Testis (tissue), 3 donors: Measurements from ENCODE around the gene KLHL20. TPM values are rescaled to one million over a fixed set of nuclear protein-coding genes. Genes with fewer than 3 reads are reported as not detected.

Experiments
- DNase-seq: peaks from one replicate; pipeline ENCODE4 v3.0.0-alpha.2; 2019
- H3K27ac ChIP-seq, 2 donors: fragments of 200-600 bp; sonication (generic); one replicate each; pipeline ENCODE4 v1.5.1; 2019
- H3K27me3 ChIP-seq: fragments of 200-600 bp; sonication (generic); one replicate; pipeline ENCODE4 v1.5.1; 2019
- H3K36me3 ChIP-seq: fragments of 200-600 bp; sonication (generic); one replicate; pipeline ENCODE4 v1.5.1; 2017; ENCODE audit warnings: low read depth; ENCODE audit errors: missing control alignments
- H3K4me1 ChIP-seq: fragments of 200-600 bp; sonication (generic); one replicate; pipeline ENCODE4 v1.5.1; 2019
- H3K4me3 ChIP-seq, 2 donors: fragments of 200-600 bp; sonication (generic); one replicate each; pipeline ENCODE4 v1.5.1; 2017 to 2019
- H3K9me3 ChIP-seq: fragments of 200-600 bp; sonication (generic); one replicate; pipeline ENCODE4 v1.5.1; 2017
- CTCF ChIP-seq, 3 experiments: fragments of 450-650 bp in 2 of 3; fragments of 200-600 bp in 1 of 3; sonication (generic) in 1 of 3; IDR thresholded peaks; one replicate each; pipeline ENCODE4 v1.5.1; 2016 to 2019; ENCODE audit warnings: antibody characterized with exemption in 3 of 3, mild to moderate bottlenecking in 2 of 3, moderate library complexity in 1 of 3
- POLR2A ChIP-seq: fragments of 450-650 bp; IDR thresholded peaks from one replicate; pipeline ENCODE4 v1.6.1; 2017; ENCODE audit warnings: antibody characterized with exemption, mild to moderate bottlenecking, moderate library complexity
- WGBS, 2 donors: methylation state at CpG; one replicate each; pipeline ENCODE4 v1.1.5; 2018; 5-methylcytosine and 5-hydroxymethylcytosine counted together
- intact Hi-C: fragments of 100-400 bp; cut with DNase I; formaldehyde crosslinking; loops from one replicate; pipeline ENCODE4 v1.15.1; 2023; ENCODE audit warnings: low total_unique reads
- polyA plus RNA-seq: library from polyadenylated mRNA; stranded (reverse); fragments of 350-450 nt; fragmentation: Illumina TruSeq; extraction: RNeasy Lipid Tissue Mini Kit (QIAGEN cat#74804); gene quantifications from one replicate; pipeline ENCODE4 v1.2.3, GENCODE V29; 2014; ENCODE audit warnings: low read depth, low replicate concordance; ENCODE audit not compliant: insufficient read depth
- total RNA-seq, 2 donors: library from RNA; depleted of rRNA; stranded (reverse); fragments of >200 nt; gene quantifications; one replicate each; pipeline ENCODE4 v1.2.3, GENCODE V29; 2016

Gene KLHL20
- total and polyA plus RNA-seq, 3 donors from 2014 or later = 30.6 to 46.1 (median 35.2) TPM

GRCh38 chr1:173702736-173703135, 12.0 kb upstream of the KLHL20 start:
- Histone ChIP-seq H3K36me3 (no peaks in the 10 kb centered on the region), H3K27me3 (no peaks in the 10 kb centered on the region), H3K27ac (no peak overlapping the region), H3K9me3 (no peaks in the 10 kb centered on the region), H3K4me3 (no peak overlapping the region), H3K4me1 (no peaks in the 10 kb centered on the region)
- TF ChIP-seq POLR2A (no peak), CTCF (IDR thresholded peaks at IDR 0.05) (no peak)
- intact Hi-C loops = no loop called here
- 48 to 55% methylated on average over 1 of the region's 1 CpG for WGBS, 2 donors
- no peak for DNase-seq

- H3K36me3 ChIP-seq = no peaks in the 10 kb centered on the region
- 73 to 89% methylated on average over 5 of the region's 5 CpGs for WGBS, 2 donors
Observed at GRCh38 chr1:173705117-173705516, 9.7 kb upstream of the KLHL20 start.

GRCh38 chr1:173708787-173709186, 6.0 kb upstream of the KLHL20 start:
- no peaks in the 10 kb centered on the region for H3K9me3 ChIP-seq
- no peaks in the 10 kb centered on the region for H3K27me3 ChIP-seq
- H3K27ac ChIP-seq = no peak overlapping the region
- intact Hi-C loops = no loop called here
- DNase-seq = no peak
- 81 to 96% methylated on average over 2 of the region's 2 CpGs for WGBS, 2 donors
- no peaks in the 10 kb centered on the region for H3K36me3 ChIP-seq
- TF ChIP-seq POLR2A (no peak), CTCF (IDR thresholded peaks at IDR 0.05) (no peak)
- no peak overlapping the region for H3K4me3 ChIP-seq
- H3K4me1 ChIP-seq = no peaks in the 10 kb centered on the region

More at GRCh38 chr1:173705117-173705516, 9.7 kb upstream of the KLHL20 start:
- no peak for DNase-seq
- TF ChIP-seq CTCF (IDR thresholded peaks at IDR 0.05) (no peak), POLR2A (no peak)
- Histone ChIP-seq H3K27me3 (no peaks in the 10 kb centered on the region), H3K9me3 (no peaks in the 10 kb centered on the region), H3K4me1 (no peaks in the 10 kb centered on the region), H3K4me3 (no peak overlapping the region), H3K27ac (no peak overlapping the region)
- intact Hi-C loops = no loop called here

- Histone ChIP-seq H3K27ac (peak overlapping the region; percentile 82 to 91), H3K9me3 (no peaks in the 10 kb centered on the region), H3K27me3 (no peaks in the 10 kb centered on the region), H3K36me3 (no peaks in the 10 kb centered on the region), H3K4me1 (peaks cover 6% of the 10 kb centered on the region), H3K4me3 (peak overlapping the region; percentile 84 to 90)
- intact Hi-C loops = no loop called here
- TF ChIP-seq POLR2A = no peak
- TF ChIP-seq CTCF (IDR thresholded peaks at IDR 0.05) = no peak
- WGBS, 2 donors = 26 to 54% methylated on average over 3 of the region's 3 CpGs
- DNase-seq = no peak
Observed at GRCh38 chr1:173714441-173714758, 381 bp upstream of the KLHL20 start.

- DNase-seq = no peak
- WGBS, 2 donors = 0% methylated on average over 8 of the region's 8 CpGs
- Histone ChIP-seq H3K27me3 (no peaks in the 10 kb centered on the region), H3K36me3 (no peaks in the 10 kb centered on the region), H3K27ac (peak overlapping the region; percentile 82 to 91), H3K9me3 (no peaks in the 10 kb centered on the region), H3K4me1 (peaks cover 6% of the 10 kb centered on the region), H3K4me3 (peak overlapping the region; percentile 84 to 90)
- no peak for TF ChIP-seq CTCF (IDR thresholded peaks at IDR 0.05)
- no peak for TF ChIP-seq POLR2A
- intact Hi-C loops = no loop called here
Observed at GRCh38 chr1:173715538-173715844, 710 bp downstream of the KLHL20 start.
